CD4-positive, alpha-beta T cell treated with Interleukin-6 for 4 hours (primary cell): ENCODE measurements around the gene TRIM9.

Experiments
- DNase-seq: peaks from one replicate; pipeline ENCODE4 v3.0.0-alpha.2; 2020; ENCODE audit warnings: mixed read lengths

The TRIM9 gene

GRCh38 chr14:51094901-51095853 lies at the start of gene TRIM9:
TRIM9 (minus strand) TSS chr14:51095105; CDS start chr14:51094939, 166 bp downstream.
- peak; percentile 92 for DNase-seq

- no peak for DNase-seq
Observed at GRCh38 chr14:51140856-51141255, 46.0 kb upstream of the TRIM9 start.

GRCh38 chr14:51140338-51140737 lies 45.4 kb upstream of the TRIM9 start:
- no peak for DNase-seq

GRCh38 chr14:51139121-51139681 lies 44.3 kb upstream of the TRIM9 start:
- DNase-seq, result no peak

- DNase-seq, result no peak
Observed at GRCh38 chr14:51138404-51139103, 43.6 kb upstream of the TRIM9 start.

- DNase-seq, result no peak
Observed at GRCh38 chr14:51131516-51131915, 36.6 kb upstream of the TRIM9 start.

GRCh38 chr14:51129130-51129529 lies 34.2 kb upstream of the TRIM9 start:
- no peak for DNase-seq

GRCh38 chr14:51124029-51124428 lies 29.1 kb upstream of the TRIM9 start:
- no peak for DNase-seq

GRCh38 chr14:51121096-51121495 lies 26.2 kb upstream of the TRIM9 start:
- DNase-seq, result no peak

GRCh38 chr14:51119411-51120051 lies 24.6 kb upstream of the TRIM9 start:
- DNase-seq, result no peak

GRCh38 chr14:51118993-51119392 lies 24.1 kb upstream of the TRIM9 start:
- no peak for DNase-seq

GRCh38 chr14:51117593-51117992 lies 22.7 kb upstream of the TRIM9 start:
- no peak for DNase-seq

GRCh38 chr14:51116682-51117081 lies 21.8 kb upstream of the TRIM9 start:
- DNase-seq, result no peak

GRCh38 chr14:51109651-51110050 lies 14.7 kb upstream of the TRIM9 start:
- DNase-seq, result no peak

- no peak for DNase-seq
Observed at GRCh38 chr14:51107801-51108200, 12.9 kb upstream of the TRIM9 start.

- DNase-seq, result no peak
Observed at GRCh38 chr14:51104467-51104866, 9.6 kb upstream of the TRIM9 start.

- DNase-seq, result no peak
Observed at GRCh38 chr14:51097287-51097686, 2.4 kb upstream of the TRIM9 start.

- no peak for DNase-seq
Observed at GRCh38 chr14:51096870-51097269, 2.0 kb upstream of the TRIM9 start.

GRCh38 chr14:51095854-51096823 lies 1.2 kb upstream of the TRIM9 start:
- DNase-seq, result peak; percentile 27

- peak; percentile 21 for DNase-seq
Observed at GRCh38 chr14:51094282-51094821, 553 bp downstream of the TRIM9 start.
